ENCODE results near the gene STAT6.
"Not testable (repeated sequence)": the region's sequence is repeated elsewhere in the genome, so short reads cannot be mapped to it uniquely, and the experiment has no call there.

The STAT6 gene

GRCh38 chr12:57086493-57087009 is 24.6 kb downstream of the STAT6 start:
- peak; percentile 29 to 42 for DNase-seq

DNA sequence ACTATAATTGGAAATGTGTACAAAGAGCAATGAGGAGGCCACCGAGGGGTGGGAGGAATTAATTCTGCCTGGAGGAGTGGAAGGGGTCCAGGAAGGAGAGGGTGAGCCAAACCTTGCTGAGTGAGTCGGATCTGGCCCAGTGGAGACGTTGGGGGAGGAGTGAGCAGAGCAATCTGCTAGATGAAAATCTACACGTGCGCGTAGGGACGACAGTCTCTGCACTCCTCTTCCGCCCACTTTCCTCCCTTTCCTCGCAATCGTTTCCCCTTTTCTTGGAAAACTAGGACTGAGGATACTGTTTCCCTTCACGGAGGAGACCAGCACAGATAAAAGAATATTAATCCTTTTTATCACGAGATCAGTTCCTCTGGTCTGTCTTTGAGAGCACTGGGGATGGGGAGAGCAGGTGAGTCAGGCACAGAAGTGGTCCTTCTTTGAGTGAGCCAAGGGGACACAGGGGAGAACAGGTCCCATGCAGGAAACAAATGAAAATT is 25.1 kb downstream of the STAT6 start:
- DNase-seq: no peak

DNA sequence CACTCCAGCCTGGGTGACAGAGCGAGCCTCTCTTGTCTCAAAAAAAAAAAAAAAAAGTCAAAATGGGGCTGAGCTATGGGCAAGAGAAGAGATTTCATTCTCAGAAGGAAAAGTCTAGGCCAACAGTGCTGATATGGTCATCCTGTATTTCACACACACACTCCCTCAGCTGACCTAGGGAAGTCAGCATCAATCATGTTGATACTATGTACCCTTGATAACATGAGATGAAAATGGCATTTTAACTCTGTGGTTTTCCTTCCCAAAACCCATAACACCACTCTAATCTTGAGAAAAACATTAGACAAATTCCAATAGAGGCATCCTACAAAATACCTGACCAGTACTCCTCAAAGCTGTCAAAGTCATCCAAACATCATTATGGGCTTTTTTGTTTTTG is 30.3 kb downstream of the STAT6 start:
- DNase-seq: no peak

DNA sequence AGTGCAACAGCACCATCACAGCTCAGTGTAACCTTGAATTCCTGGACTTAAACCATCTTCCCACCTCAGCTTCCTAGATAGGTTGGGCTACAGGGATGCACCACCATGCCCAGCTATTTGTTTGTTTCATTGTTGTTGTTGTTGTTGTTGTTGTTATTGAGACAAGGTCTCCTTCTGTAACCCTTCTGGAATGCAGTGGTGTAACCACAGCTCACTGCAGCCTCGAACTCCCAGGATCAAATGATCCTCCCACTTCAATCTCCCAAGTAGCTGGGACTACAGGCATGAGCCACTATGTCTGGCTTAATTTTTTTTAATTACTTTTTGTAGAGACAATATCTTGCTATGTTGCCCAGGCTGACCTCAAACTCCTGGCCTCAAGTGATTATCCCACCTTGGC is 31.3 kb downstream of the STAT6 start:
- no peak for DNase-seq

DNA sequence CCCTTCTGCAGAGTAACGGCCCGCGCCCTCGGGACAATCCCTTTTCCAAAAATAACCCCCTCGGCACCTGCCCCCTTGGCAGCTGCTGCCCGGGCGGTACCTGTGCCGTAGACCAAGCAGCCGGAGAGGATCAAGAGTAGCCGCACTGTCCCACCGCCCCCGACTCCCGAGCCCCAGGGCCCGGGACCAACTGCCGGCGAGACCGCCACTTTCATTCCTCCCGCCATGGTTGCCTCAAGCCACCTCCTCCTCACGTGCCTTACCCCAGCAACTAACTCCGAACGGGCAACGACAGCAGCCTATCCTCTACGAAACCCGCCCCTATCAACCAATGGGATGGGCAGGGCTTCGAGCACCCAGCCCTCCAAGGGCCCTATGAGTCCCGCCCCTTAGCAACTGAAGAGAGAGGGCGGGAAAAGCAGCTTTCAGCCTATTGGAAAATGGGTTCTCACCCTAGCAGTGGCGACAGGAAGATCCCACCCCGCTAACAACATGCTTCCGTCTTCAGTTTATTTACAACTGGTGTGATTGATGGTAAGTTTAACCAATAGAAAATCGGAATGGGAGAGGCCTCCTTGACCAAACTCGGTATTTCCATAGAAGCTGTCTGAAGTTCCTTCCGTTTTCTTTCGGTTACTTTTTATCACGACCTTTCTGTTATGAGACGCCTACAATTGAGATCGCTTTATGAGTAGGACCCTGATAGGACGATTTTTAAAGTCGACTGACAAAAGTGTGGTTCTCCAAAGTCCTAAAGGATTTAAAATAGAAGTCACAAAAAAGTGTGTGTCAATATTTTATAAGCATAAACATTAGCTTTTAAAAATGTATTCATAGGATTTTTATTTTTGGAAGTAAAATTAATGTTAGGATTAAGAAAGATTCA is 32.4 kb downstream of the STAT6 start, which contains the start of gene NEMP1:
NEMP1 (minus strand) TSS at position 273 of the 886 bp plus-strand sequence; CDS start at position 227, 46 bp downstream.
- DNase-seq: peak; percentile 99 to 100

DNA sequence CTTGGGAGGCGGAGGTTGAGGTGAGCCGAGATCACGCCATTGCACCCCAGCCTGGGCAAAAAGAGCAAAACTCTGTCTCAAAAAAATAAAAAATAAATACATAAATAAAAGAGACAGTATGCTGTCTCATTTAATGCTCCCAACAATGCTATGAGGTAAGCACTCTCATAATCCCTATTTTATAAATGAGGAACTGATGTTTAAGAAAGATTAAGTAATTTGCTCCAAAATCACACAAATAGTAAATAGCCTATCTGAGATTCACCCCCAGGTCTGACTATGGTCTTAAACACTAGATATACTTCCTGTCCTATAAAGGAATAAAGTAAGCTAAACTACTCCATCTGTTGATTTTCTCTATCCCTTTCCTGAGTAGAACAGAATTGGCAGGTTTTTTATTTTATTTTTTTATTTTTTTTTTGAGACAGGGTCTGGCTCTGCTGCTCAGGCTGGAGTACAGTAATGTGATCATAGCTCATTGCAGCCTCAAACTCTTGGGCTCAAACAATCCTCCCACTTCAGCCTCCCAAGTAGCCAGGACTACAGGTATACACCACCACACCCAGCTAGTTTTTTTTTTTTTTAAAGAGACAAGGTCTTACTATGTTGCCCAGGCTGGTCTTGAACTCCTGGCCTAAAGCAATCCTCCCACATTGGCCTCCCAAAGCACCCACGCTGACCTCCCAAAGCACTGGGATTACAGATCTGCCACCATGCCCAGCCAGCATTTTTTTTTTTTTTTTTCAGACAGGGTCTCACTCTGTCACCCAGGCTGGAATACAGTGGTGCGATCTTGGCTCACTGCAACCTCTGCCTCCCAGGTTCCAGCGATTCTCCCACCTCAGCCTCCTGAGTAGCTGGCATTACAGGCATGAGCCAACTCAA is 37.4 kb downstream of the STAT6 start:
- DNase-seq: not testable (repeated sequence)

- DNase-seq: no peak
Observed at GRCh38 chr12:57072661-57073060, 38.5 kb downstream of the STAT6 start.

- peak; percentile 34 to 51 for DNase-seq
Observed at GRCh38 chr12:57069523-57069922, 41.6 kb downstream of the STAT6 start.

DNA sequence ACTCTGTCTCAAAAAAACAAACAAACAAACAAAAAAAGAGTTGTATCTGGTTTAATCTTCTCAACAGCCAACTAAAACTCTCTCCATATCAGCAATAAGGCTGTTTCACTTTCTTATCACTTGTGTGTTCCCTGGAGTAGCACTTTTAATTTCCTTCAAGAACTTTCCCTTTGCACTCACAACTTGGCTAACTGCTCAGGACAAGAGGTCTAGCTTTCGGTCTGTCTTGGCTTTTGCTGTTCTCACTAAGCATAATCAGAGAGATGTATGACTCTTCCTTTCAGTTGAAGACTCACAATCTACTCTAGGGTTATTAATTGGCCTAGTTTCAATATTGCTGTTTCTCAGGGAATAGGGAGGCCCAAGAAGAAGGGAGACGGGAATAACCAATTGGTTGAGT is 44.9 kb downstream of the STAT6 start:
- DNase-seq: no peak

GRCh38 chr12:57063991-57064685 is 47.0 kb downstream of the STAT6 start:
- no peak for DNase-seq

DNA sequence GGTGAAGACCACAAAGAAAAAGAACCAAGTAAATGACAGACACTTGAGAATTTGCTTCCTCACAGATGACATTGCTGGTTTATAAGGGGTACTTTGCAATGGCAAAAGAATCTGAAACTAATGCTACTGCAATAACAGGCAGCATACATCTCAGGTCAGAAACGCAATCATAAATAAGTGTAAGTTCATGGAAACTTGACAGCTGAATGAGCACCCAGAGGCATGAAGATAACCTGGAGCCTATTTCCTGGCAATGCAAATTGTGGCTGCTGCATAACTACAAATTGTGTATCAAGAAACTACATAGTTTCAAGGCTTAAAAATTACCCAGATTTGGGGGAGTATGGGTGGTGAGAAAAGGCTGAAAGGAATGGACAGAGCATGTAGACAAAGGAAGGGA is 52.7 kb downstream of the STAT6 start:
- DNase-seq: no peak

DNA sequence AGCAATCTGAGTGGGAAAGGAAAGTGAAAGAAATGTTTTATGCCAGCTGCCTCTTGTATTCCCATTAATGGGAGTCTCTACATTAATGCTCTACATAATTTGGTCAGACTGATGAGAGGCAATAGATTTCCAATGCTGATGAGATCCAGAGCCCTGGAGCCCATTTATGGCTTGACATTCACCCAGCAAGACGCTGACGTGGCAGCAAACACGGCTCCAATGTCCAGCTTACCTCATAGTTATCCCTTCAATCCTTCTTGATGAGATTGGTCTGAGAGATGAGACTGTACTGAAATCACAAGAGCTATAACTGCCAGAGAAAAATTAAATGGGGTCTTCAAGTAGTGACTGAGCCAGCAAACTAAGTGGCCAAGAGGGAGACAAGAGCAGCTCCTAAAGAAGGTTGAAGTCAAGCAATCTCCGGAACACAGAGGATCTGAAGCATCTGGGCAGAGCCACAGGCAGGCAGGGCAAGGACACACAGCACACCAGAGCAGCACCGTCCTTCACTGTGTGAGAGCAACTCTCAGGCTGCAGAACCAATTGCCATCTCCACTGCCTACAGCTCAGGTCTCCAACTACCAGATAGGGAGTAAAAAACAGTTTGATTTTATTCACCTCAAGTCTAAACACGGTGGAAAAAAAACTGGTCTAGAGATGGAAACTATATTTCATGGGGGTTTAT is 54.0 kb downstream of the STAT6 start:
- DNase-seq: no peak

GRCh38 chr12:57055824-57056223 is 55.3 kb downstream of the STAT6 start:
- DNase-seq: no peak

DNA sequence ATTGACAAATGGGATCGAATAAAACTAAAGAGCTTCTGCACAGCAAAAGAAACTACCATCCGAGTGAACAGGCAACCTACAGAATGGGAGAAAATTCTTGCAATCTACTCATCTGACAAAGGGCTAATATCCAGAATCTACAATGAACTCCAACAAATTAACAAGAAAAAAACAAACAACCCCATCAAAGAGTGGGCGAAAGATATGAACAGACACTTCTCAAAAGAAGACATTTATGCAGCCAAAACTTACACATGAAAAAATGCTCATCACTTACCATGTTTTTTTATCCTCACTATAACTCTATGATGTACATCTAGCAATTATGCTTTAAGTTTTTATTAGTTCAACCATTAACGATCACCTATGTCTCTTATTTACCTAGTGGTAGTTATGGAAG is 57.3 kb downstream of the STAT6 start:
- DNase-seq: not testable (repeated sequence)

- not testable (repeated sequence) for DNase-seq
Observed at GRCh38 chr12:57053146-57053545, 58.0 kb downstream of the STAT6 start.

- no peak for DNase-seq
Observed at GRCh38 chr12:57051011-57051410, 60.2 kb downstream of the STAT6 start.

DNA sequence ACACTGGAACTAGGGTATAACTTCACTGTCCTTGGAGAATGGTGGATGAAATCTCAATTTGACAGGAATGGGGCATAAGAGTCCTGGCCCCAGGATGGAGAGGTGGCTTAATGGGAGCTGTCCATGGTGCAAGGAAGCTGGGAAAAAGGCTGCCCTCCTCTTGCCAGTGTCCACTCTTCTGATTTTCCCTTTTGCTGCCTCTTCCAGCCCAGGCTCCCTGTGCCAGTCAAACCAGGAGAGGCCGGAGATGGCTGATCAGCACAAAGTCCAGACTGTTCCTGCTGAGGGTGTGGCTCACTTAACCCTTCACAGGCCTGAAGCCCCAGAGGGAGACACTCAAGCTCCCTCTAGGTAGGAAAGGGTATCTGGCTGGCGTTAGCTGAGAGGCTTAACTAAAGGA is 61.3 kb downstream of the STAT6 start, which contains the start of gene MYO1A:
MYO1A (minus strand) TSS at position 240 of the 400 bp plus-strand sequence. CDS start 1,806 bp downstream, outside the sequence.
- DNase-seq: no peak

DNA sequence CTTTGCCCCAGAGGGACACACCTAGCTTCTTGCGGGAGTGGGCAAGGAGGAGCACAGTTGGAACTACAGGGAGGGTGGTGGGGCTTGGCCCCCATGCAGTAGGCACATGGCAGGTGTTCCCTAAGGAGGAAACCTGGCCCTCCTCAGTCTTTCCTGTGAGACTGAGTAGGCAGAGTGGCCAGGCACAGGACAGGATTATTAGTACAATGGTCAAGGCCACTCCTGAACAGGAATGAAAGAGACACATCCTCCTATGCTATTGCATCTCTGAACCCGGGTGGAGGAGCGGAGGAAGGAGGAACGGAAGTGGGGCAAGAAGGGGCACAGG is 62.1 kb downstream of the STAT6 start:
- DNase-seq: no peak

DNA sequence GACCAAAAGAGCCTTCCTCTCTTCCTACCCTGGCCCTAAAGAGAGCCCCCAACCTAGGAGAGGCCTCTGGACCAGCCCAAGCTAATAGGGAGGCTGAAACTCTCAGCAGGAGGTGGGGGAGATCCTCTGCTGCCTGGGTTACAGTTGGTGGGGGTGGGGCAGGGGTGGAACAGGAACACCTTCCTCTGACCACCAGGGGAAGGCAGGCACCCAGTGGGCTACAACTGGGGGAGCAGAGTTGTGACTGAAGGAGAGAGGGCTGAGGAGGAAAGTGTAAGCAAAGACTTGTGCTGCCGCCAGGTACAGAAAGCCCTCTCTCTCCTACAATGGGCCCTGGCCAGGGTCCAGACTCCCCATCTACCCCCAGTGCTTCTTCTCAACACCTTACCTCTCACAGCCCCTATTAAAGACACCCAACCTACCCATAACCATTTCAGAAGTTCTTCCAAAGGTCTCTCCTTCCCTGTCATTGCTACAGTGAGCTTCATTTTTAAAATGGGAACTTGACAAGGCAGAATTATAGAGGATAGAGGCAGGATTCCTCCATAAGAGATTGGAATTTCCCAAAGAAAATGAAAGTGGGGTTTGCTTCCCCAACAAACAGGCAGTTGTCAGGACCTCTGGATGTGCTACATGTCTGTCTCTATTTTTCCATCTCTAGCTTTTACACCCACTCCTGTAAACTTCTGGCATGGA is 62.6 kb downstream of the STAT6 start:
- DNase-seq: no peak

DNA sequence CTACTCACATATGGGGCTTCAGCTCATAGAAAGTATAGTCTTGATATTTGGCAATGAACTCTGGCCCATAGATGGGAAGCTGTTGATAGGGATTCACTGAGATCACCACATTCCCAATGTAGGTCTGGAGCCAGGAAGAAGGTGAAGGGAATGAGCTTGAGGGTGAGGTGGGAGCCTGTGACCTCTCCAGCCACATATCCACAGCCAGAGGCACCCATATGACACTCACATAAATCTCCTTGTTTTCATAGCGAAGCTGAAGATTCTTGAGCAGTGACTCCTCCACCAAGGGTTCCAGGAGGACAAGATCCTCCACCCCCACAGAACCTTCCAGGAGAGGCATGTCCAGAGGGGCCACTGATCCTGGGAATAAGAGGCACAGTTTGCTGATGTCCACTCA is 63.2 kb downstream of the STAT6 start:
- no peak for DNase-seq

Measured in NCI-H2081 (cell line).